H9 (cell line): ENCODE measurements around the gene PIGX. TPM values are rescaled to one million over a fixed set of nuclear protein-coding genes. Genes with fewer than 3 reads are reported as not detected.

Experiments
- DNase-seq: peaks from one replicate; pipeline ENCODE4 v3.0.0-alpha.2; 2017
- H2AFZ ChIP-seq: one replicate; pipeline ENCODE4 v1.6.1; 2013; ENCODE audit warnings: mild to moderate bottlenecking, low read length, control low read depth, moderate library complexity
- H2AK5ac ChIP-seq: 2 replicates; pipeline ENCODE4 v1.6.1; 2013; ENCODE audit warnings: low read length, control low read depth, mixed read lengths; ENCODE audit not compliant: insufficient read length
- H2BK120ac ChIP-seq: one replicate; pipeline ENCODE4 v1.6.1; 2013; ENCODE audit warnings: low read depth, mild to moderate bottlenecking, low read length, control low read depth, inconsistent platforms; ENCODE audit not compliant: poor library complexity, severe bottlenecking
- H2BK12ac ChIP-seq: 2 replicates; pipeline ENCODE4 v1.6.1; 2013; ENCODE audit warnings: low read length, control low read depth, mixed read lengths, low read depth; ENCODE audit not compliant: insufficient read length
- H2BK15ac ChIP-seq: 2 replicates; pipeline ENCODE4 v1.6.1; 2013; ENCODE audit warnings: low read depth, low read length, control low read depth
- H2BK20ac ChIP-seq: one replicate; pipeline ENCODE4 v1.6.1; 2013; ENCODE audit warnings: low read depth, mild to moderate bottlenecking, low read length, control low read depth, inconsistent platforms; ENCODE audit not compliant: poor library complexity, severe bottlenecking
- H2BK5ac ChIP-seq: 2 replicates; pipeline ENCODE4 v1.6.1; 2013; ENCODE audit warnings: low read length, control low read depth, mixed read lengths; ENCODE audit not compliant: insufficient read length
- H3K14ac ChIP-seq: 2 replicates; pipeline ENCODE4 v1.6.1; 2013; ENCODE audit warnings: low read length, control low read depth; ENCODE audit not compliant: insufficient read depth
- H3K18ac ChIP-seq: 2 replicates; pipeline ENCODE4 v1.6.1; 2013; ENCODE audit warnings: low read depth, mild to moderate bottlenecking, mixed read lengths, low read length, control low read depth; ENCODE audit not compliant: insufficient read length
- H3K23ac ChIP-seq: 2 replicates; pipeline ENCODE4 v1.6.1; 2013; ENCODE audit warnings: low read length, control low read depth, mixed read lengths, low read depth; ENCODE audit not compliant: insufficient read length
- H3K23me2 ChIP-seq: 2 replicates; pipeline ENCODE4 v1.6.1; 2013; ENCODE audit warnings: low read depth, mild to moderate bottlenecking, mixed read lengths, low read length, control low read depth; ENCODE audit not compliant: insufficient read length, poor library complexity, severe bottlenecking
- H3K27ac ChIP-seq: 2 replicates; pipeline ENCODE4 v1.5.1; 2013; ENCODE audit warnings: low read length, control low read depth, mixed read lengths, low read depth; ENCODE audit not compliant: insufficient read length
- H3K27me3 ChIP-seq: 2 replicates; pipeline ENCODE4 v1.6.1; 2013; ENCODE audit warnings: low read length, control low read depth, inconsistent platforms; ENCODE audit not compliant: insufficient read depth
- H3K4ac ChIP-seq: 2 replicates; pipeline ENCODE4 v1.6.1; 2013; ENCODE audit warnings: low read depth, mild to moderate bottlenecking, control low read depth, inconsistent platforms, low read length, moderate library complexity
- H3K4me1 ChIP-seq: 2 replicates; pipeline ENCODE4 v1.6.1; 2013; ENCODE audit warnings: low read length, control low read depth, inconsistent platforms; ENCODE audit not compliant: insufficient read depth
- H3K4me2 ChIP-seq: 2 replicates; pipeline ENCODE4 v1.6.1; 2013; ENCODE audit warnings: low read length, control low read depth, mixed read lengths; ENCODE audit not compliant: insufficient read length, insufficient read depth
- H3K56ac ChIP-seq: 2 replicates; pipeline ENCODE4 v1.6.1; 2013; ENCODE audit warnings: low read depth, mild to moderate bottlenecking, mixed read lengths, low read length, control low read depth; ENCODE audit not compliant: insufficient read length
- H3K79me1 ChIP-seq: 2 replicates; pipeline ENCODE4 v1.6.1; 2013; ENCODE audit warnings: low read depth, mild to moderate bottlenecking, moderate library complexity, low read length, control low read depth, inconsistent platforms; ENCODE audit not compliant: insufficient read depth, poor library complexity, severe bottlenecking
- H3K79me2 ChIP-seq: 2 replicates; pipeline ENCODE4 v1.6.1; 2013; ENCODE audit warnings: low read length, control low read depth, inconsistent platforms; ENCODE audit not compliant: insufficient read depth
- H3K9ac ChIP-seq: 2 replicates; pipeline ENCODE4 v1.6.1; 2013; ENCODE audit warnings: low read length, control low read depth, mixed read lengths; ENCODE audit not compliant: insufficient read length; ENCODE audit errors: extremely low read depth
- H3K9me3 ChIP-seq: one replicate; pipeline ENCODE4 v1.6.1; 2013; ENCODE audit warnings: low read depth, low read length, inconsistent platforms; ENCODE audit not compliant: control insufficient read depth
- H3T11ph ChIP-seq: one replicate; pipeline ENCODE4 v1.6.1; 2013; ENCODE audit warnings: mild to moderate bottlenecking, low read length, control low read depth, inconsistent platforms
- H4K20me1 ChIP-seq: one replicate; pipeline ENCODE4 v1.6.1; 2013; ENCODE audit not compliant: control insufficient read depth, insufficient read length, insufficient read depth
- H4K5ac ChIP-seq: 2 replicates; pipeline ENCODE4 v1.6.1; 2013; ENCODE audit warnings: low read depth, mild to moderate bottlenecking, mixed read lengths, low read length, control low read depth; ENCODE audit not compliant: insufficient read length
- H4K8ac ChIP-seq: replicated peaks from 2 replicates; pipeline ENCODE4 v1.6.1; 2013; ENCODE audit warnings: low read length, control low read depth, mixed read lengths, low read depth; ENCODE audit not compliant: insufficient read length
- H4K91ac ChIP-seq: 2 replicates; pipeline ENCODE4 v1.6.1; 2013; ENCODE audit warnings: low read depth, mild to moderate bottlenecking, moderate library complexity, mixed read lengths, low read length, control low read depth; ENCODE audit not compliant: insufficient read length
- H3K27ac Mint-ChIP-seq, 3 experiments: 2 replicates in 2 of 3; 3 replicates in 1 of 3; pipeline ENCODE4 v1.8.0; 2020 to 2021; ENCODE audit warnings: mixed read lengths in 3 of 3, mild to moderate bottlenecking in 1 of 3, moderate library complexity in 1 of 3
- H3K27me3 Mint-ChIP-seq: 2 replicates; pipeline ENCODE4 v1.8.0; 2021; ENCODE audit warnings: low read depth, mild to moderate bottlenecking, moderate library complexity, mixed read lengths
- H3K36me3 Mint-ChIP-seq, 3 experiments: 2 replicates in 2 of 3; 3 replicates in 1 of 3; pipeline ENCODE4 v1.8.0; 2020 to 2021; ENCODE audit warnings: low read depth in 3 of 3, mixed read lengths in 3 of 3; ENCODE audit not compliant: insufficient read depth in 1 of 3
- H3K4me1 Mint-ChIP-seq, 2 experiments: 2 replicates each; pipeline ENCODE4 v1.8.0; 2020; ENCODE audit warnings: mixed read lengths in 2 of 2
- H3K4me3 Mint-ChIP-seq, 2 experiments: 2 replicates in 1 of 2; 3 replicates in 1 of 2; pipeline ENCODE4 v1.8.0; 2020 to 2021; ENCODE audit warnings: mild to moderate bottlenecking in 2 of 2, mixed read lengths in 2 of 2, moderate library complexity in 1 of 2
- H3K9me3 Mint-ChIP-seq, 2 experiments: 2 replicates in 1 of 2; 3 replicates in 1 of 2; pipeline ENCODE4 v1.8.0; 2020; ENCODE audit warnings: mild to moderate bottlenecking in 2 of 2, mixed read lengths in 2 of 2, moderate library complexity in 1 of 2
- WGBS: extraction: QIAGEN DNeasy Blood & Tissue Kit; methylation state at CpG from one replicate; pipeline ENCODE4 v1.1.7; 2013; ENCODE audit warnings: missing lambda C conversion rate, low lambda C conversion rate, mixed read lengths; ENCODE audit not compliant: insufficient read length; ENCODE audit errors: extremely low coverage; 5-methylcytosine and 5-hydroxymethylcytosine counted together
- total RNA-seq: library from RNA; stranded (reverse); gene quantifications from 2 replicates; pipeline ENCODE4 v1.2.1, GENCODE V29; 2021
- TF ChIP-seq, protein P1 (sequence below): fragments of 200-600 bp; sonication (generic); conservative IDR thresholded peaks from 3 replicates; pipeline ENCODE4 v1.8.0; 2021; ENCODE audit warnings: antibody characterized with exemption, mild to moderate bottlenecking

Gene PIGX
- total RNA-seq, 1 experiment from 2014 or later, result 20.0 TPM

DNA sequence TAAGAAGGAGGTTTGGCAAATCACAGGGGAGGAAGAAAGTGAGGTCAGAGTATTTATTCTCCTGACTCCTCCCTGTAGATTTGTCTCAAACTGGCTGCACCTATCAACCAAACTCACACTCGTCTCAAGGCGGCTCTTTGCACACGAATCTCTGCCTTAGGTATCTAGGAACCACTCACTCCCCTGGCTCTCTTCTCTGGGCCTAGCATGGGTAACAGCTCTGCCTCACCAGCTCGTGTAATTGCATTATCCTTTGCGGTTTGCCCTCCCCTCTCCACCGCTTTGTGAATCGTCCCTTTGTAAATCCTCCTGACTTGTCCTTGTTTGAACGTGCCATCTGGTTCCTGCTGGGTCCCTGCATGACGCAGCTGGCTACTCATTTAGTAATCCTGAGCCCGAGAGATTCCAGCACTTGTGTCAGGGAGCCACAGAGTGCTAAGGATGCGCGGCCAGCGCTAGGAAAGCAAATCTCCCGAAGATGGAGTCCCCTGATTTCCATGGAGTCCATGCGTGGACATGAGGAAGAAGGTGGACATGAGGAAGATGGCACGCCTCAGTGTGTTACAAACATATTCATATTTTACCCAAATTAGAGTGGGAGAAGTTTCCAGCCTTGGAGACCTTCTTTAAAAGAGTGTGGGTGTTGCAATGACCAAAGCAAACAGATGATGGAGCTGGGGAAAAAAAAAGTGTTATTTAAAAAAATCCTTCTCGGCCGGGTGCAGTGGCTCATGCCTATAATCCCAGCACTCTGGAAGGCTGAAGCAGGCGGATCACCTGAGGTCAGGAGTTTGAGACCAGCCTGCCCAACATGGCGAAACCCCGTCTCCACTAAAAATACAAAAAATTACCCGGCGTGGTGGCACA lies 45.9 kb upstream of the PIGX start:
- H2BK120ac ChIP-seq, result no peak overlapping the region
- H3K27me3 ChIP-seq, result no peaks in the 10 kb centered on the region
- H2BK20ac ChIP-seq, result no peak overlapping the region
- H3K23ac ChIP-seq, result no peak overlapping the region
- DNase-seq, result peak; percentile 90
- Mint-ChIP-seq H3K36me3 (peaks cover 0 to 2% (median 0%) of the 10 kb centered on the region in 3 experiments; a peak in 1 of 7 replicates), H3K27me3 (peaks cover 6% of the 10 kb centered on the region), H3K4me1 (peaks cover 27 to 37% of the 10 kb centered on the region in 2 experiments), H3K4me3 (peak overlapping the region; percentile 6 to 24), H3K27ac (peak overlapping the region; percentile 96 to 99 (median 97)), H3K9me3 (no peaks in the 10 kb centered on the region; a peak in 1 of 5 replicates)
- H3K18ac ChIP-seq, result peak overlapping the region; percentile 76
- H3K27ac ChIP-seq, result peak overlapping the region; percentile 61
- peak overlapping the region; percentile 20 for H3K4me2 ChIP-seq
- no peak overlapping the region for H4K91ac ChIP-seq
- TF ChIP-seq, protein P1, sequence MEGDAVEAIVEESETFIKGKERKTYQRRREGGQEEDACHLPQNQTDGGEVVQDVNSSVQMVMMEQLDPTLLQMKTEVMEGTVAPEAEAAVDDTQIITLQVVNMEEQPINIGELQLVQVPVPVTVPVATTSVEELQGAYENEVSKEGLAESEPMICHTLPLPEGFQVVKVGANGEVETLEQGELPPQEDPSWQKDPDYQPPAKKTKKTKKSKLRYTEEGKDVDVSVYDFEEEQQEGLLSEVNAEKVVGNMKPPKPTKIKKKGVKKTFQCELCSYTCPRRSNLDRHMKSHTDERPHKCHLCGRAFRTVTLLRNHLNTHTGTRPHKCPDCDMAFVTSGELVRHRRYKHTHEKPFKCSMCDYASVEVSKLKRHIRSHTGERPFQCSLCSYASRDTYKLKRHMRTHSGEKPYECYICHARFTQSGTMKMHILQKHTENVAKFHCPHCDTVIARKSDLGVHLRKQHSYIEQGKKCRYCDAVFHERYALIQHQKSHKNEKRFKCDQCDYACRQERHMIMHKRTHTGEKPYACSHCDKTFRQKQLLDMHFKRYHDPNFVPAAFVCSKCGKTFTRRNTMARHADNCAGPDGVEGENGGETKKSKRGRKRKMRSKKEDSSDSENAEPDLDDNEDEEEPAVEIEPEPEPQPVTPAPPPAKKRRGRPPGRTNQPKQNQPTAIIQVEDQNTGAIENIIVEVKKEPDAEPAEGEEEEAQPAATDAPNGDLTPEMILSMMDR, result peak; percentile 15; the same call in 1 of the 3 replicates
- no peak overlapping the region for H2BK12ac ChIP-seq
- H2BK5ac ChIP-seq, result no peak overlapping the region
- no peak overlapping the region for H4K5ac ChIP-seq
- H3K56ac ChIP-seq, result no peak overlapping the region
- no peak overlapping the region for H2BK15ac ChIP-seq
- H3K79me1 ChIP-seq, result no peaks in the 10 kb centered on the region
- H3K79me2 ChIP-seq, result no peaks in the 10 kb centered on the region
- H3K9ac ChIP-seq, result no peak overlapping the region
- H3K9me3 ChIP-seq, result no peaks in the 10 kb centered on the region
- no peak overlapping the region for H4K8ac ChIP-seq
- H3K23me2 ChIP-seq, result no peaks in the 10 kb centered on the region
- peaks cover 6% of the 10 kb centered on the region; the same call in 1 of the 2 replicates for H3K4me1 ChIP-seq
- H3K14ac ChIP-seq, result no peak overlapping the region
- no peak overlapping the region for H2AK5ac ChIP-seq
- no peak overlapping the region for H3K4ac ChIP-seq
- H4K20me1 ChIP-seq, result no peaks in the 10 kb centered on the region
- no CpG with 5 or more reads among the region's 23 CpGs for WGBS
- no peak overlapping the region for H3T11ph ChIP-seq
- H2AFZ ChIP-seq, result no peak overlapping the region
